ENCODE measurements around the gene GULP1. TPM values are rescaled to one million over a fixed set of nuclear protein-coding genes. Genes with fewer than 3 reads are reported as not detected.

GULP1 gene, protein sequence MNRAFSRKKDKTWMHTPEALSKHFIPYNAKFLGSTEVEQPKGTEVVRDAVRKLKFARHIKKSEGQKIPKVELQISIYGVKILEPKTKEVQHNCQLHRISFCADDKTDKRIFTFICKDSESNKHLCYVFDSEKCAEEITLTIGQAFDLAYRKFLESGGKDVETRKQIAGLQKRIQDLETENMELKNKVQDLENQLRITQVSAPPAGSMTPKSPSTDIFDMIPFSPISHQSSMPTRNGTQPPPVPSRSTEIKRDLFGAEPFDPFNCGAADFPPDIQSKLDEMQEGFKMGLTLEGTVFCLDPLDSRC
- total RNA-seq: not detected

DNA sequence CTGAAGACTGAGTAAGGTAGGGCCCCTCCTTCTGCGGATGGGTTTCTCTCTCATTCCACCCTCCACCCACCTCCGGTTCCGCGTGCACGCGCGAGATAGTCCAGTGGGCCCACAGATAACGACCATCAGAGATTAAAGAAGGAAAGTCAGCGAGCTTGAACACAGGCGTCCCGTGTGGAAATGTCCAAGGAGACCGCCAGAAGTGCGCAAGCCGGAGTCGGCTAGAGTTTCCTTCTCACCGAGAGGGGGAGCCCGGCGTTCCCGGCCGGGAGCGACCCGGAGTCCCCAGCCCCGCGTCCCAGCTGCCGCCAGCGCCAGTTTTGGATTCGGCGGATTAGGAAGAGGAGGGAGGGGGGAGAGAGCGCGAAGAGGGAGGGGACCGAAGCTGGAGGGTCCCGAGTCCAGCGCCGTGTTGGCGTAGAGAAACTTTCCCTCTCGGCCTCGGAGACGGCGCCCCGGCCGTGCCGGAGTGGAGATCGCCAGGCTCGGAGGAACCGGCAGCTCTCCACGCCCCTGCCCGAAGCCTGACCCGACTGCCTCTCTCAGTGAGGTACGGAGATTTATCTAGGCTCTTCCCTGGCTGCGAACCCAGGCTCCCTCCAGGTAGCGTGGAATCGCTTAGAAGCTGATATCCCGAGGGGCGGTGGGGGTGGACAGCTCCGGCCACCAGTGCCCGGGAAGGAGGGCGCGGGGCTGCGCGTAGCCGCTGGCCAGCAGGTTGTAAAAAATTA is at the start of gene GULP1:
TSS of gene GULP1 (plus strand) at position 258 of the 731 bp plus-strand sequence. CDS start 185,829 bp downstream, outside the sequence.
- Mint-ChIP-seq H3K4me1 (ENCODE audit: low read depth) (peaks cover 8% of the 10 kb centered on the region), H3K27me3 (peaks cover 31% of the 10 kb centered on the region), H3K9me3 (no peaks in the 10 kb centered on the region), H3K27ac (no peak within 1 kb of the TSS), H3K36me3 (ENCODE audit: low read depth) (no peaks in the 10 kb centered on the region), H3K4me3 (no peak within 1 kb of the TSS)
- intact Hi-C loops (cut with micrococcal nuclease): no loop called here
- CTCF ChIA-PET: interaction anchor here (0.9 to 1.8 kb wide), 2 partner anchors 10 to 50 kb away, joined by 3 to 4 read pairs; no protein-coding TSS in a partner anchor
- ATAC-seq (peak; percentile 45), DNase-seq (no peak)
- POLR2A ChIA-PET: no interaction called here
- TF ChIP-seq, protein P1, sequence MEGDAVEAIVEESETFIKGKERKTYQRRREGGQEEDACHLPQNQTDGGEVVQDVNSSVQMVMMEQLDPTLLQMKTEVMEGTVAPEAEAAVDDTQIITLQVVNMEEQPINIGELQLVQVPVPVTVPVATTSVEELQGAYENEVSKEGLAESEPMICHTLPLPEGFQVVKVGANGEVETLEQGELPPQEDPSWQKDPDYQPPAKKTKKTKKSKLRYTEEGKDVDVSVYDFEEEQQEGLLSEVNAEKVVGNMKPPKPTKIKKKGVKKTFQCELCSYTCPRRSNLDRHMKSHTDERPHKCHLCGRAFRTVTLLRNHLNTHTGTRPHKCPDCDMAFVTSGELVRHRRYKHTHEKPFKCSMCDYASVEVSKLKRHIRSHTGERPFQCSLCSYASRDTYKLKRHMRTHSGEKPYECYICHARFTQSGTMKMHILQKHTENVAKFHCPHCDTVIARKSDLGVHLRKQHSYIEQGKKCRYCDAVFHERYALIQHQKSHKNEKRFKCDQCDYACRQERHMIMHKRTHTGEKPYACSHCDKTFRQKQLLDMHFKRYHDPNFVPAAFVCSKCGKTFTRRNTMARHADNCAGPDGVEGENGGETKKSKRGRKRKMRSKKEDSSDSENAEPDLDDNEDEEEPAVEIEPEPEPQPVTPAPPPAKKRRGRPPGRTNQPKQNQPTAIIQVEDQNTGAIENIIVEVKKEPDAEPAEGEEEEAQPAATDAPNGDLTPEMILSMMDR (IDR thresholded peaks at IDR 0.05): peak; percentile 22

DNA sequence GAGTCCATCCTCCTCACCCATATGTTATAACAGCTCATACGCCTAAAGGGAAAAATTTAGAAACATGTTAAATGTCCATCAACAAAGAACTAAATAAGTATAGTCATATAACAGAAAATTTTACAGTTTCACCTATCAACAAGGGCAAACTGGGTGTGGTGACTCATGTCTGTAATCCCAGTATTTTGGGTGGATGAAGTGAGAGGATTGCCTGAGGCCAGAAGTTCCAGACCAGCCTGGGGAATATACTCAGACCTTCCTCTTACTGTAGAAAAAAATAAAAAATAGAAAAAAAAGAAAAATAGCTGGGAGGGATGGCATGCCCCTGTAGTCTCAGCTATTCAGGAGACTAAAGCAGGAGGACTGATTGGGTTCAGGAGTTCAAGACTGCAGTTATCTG is 48.3 kb upstream of the GULP1 start:
- Mint-ChIP-seq H3K27me3 (no peaks in the 10 kb centered on the region), H3K9me3 (no peaks in the 10 kb centered on the region), H3K27ac (no peak overlapping the region), H3K4me1 (ENCODE audit: low read depth) (no peaks in the 10 kb centered on the region), H3K4me3 (no peak overlapping the region), H3K36me3 (ENCODE audit: low read depth) (no peaks in the 10 kb centered on the region)
- TF ChIP-seq, protein P1 (IDR thresholded peaks at IDR 0.05): no peak
- intact Hi-C loops (cut with micrococcal nuclease): no loop called here
- DNase-seq (no peak), ATAC-seq (no peak)
- POLR2A ChIA-PET: no interaction called here
- CTCF ChIA-PET: no interaction called here

DNA sequence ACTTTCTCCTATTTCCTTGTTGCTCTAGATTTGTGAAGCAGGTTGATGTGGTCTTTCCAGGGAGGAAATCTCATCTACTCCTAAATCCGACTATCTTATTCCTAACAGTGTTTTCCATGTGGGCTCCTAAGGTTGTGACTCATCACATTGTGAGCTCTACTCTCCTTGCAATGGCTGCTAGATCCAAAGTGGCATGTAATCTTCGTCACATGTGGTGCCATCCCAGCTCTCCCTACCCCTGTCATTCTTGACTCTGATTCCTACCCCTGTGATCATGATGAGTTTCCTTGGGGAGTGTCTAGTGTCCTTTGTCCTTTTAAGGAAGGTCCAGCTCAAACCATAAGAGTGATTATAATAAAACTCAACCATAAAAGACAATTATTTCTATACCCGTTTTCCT is 47.3 kb upstream of the GULP1 start:
- Mint-ChIP-seq H3K9me3 (no peaks in the 10 kb centered on the region), H3K4me1 (ENCODE audit: low read depth) (no peaks in the 10 kb centered on the region), H3K27me3 (no peaks in the 10 kb centered on the region), H3K36me3 (ENCODE audit: low read depth) (no peaks in the 10 kb centered on the region), H3K27ac (no peak overlapping the region), H3K4me3 (no peak overlapping the region)
- ChIA-PET POLR2A (no interaction called here), CTCF (no interaction called here)
- DNase-seq (no peak), ATAC-seq (no peak)
- TF ChIP-seq, protein P1 (IDR thresholded peaks at IDR 0.05): no peak
- intact Hi-C loops (cut with micrococcal nuclease): no loop called here

DNA sequence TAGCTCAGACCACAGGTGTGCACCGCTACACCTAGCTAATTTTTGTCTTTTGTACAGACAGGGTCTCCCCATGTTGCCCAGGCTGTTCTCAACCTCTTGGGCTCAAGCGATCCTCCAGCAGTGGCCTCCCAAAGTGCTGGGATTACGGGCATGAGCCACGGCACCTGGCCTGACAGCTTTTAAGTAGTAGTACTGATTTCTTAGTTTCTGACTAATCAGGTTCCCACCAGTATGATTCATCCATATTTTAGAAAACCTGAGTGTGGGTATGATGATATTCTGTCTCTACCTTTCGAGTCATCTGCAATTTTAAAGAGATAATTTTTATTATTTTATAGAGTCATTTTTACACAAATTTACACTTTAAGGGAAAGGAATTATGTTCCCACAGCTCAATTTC is 46.4 kb upstream of the GULP1 start:
- no peaks in the 10 kb centered on the region for H3K36me3 Mint-ChIP-seq (ENCODE audit: low read depth)
- no peaks in the 10 kb centered on the region for H3K4me1 Mint-ChIP-seq (ENCODE audit: low read depth)
- no peaks in the 10 kb centered on the region for H3K9me3 Mint-ChIP-seq
- CTCF ChIA-PET: no interaction called here
- TF ChIP-seq, protein P1 (IDR thresholded peaks at IDR 0.05): no peak
- ATAC-seq (no peak), DNase-seq (no peak)
- POLR2A ChIA-PET: no interaction called here
- H3K27ac Mint-ChIP-seq: no peak overlapping the region
- no peak overlapping the region for H3K4me3 Mint-ChIP-seq
- no peaks in the 10 kb centered on the region for H3K27me3 Mint-ChIP-seq
- intact Hi-C loops (cut with micrococcal nuclease): no loop called here

DNA sequence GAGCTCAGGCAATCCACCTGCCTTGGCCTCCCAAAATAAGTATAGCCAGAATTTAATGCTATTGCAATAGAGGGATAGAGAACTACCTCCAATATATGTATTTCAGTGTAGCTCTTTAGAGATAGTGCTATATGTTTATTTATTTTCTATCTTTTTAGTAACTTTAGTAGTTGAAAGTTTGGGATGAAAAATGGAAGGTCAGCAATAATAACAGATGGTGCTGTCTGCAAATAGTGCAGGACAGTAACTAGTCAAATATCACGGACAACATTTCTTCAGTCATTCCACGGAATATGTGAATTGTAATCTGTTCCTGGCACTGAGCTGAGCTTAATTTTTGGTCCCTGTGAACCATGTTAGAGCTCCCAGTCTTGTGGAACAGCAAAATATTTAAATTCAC is 43.2 kb upstream of the GULP1 start:
- intact Hi-C loops (cut with micrococcal nuclease): no loop called here
- ATAC-seq: no peak
- ChIA-PET CTCF (no interaction called here), POLR2A (no interaction called here)
- no peaks in the 10 kb centered on the region for H3K27me3 Mint-ChIP-seq
- H3K4me3 Mint-ChIP-seq: no peak overlapping the region
- H3K36me3 Mint-ChIP-seq (ENCODE audit: low read depth): no peaks in the 10 kb centered on the region
- TF ChIP-seq, protein P1 (IDR thresholded peaks at IDR 0.05): no peak
- H3K27ac Mint-ChIP-seq: no peak overlapping the region
- H3K9me3 Mint-ChIP-seq: no peaks in the 10 kb centered on the region
- DNase-seq: no peak
- no peaks in the 10 kb centered on the region for H3K4me1 Mint-ChIP-seq (ENCODE audit: low read depth)
